B cell (primary cell): Measurements from ENCODE around the gene OPN5. TPM values are rescaled to one million over a fixed set of nuclear protein-coding genes. Genes with fewer than 3 reads are reported as not detected.

Experiments used
- ATAC-seq: fragments of 200-7000 bp; cut with Tn5 transposase; one replicate; pipeline ENCODE4 v1.10.0; 2021; ENCODE audit warnings: low read depth, mild to moderate bottlenecking, moderate number of reproducible peaks, moderate library complexity
- CTCF ChIA-PET: fragments of 350-600 bp; sonication (Branson Sonifier 250); formaldehyde crosslinking; loops from one replicate; lab custom pipeline; 2021; ENCODE audit warnings: antibody characterized with exemption, inconsistent platforms; lab: Charles Lee
- POLR2A ChIA-PET: fragments of 350-600 bp; sonication (Branson Sonifier 250); formaldehyde crosslinking; loops from one replicate; lab custom pipeline; 2021; ENCODE audit warnings: antibody characterized with exemption; lab: Charles Lee
- DNase-seq: peaks from one replicate; pipeline ENCODE4 v3.0.0; 2013
- H2AFZ ChIP-seq: 2 replicates; pipeline ENCODE4 v1.6.1; 2012; ENCODE audit warnings: mild to moderate bottlenecking, low read depth, low read length; ENCODE audit not compliant: insufficient read depth, poor library complexity, severe bottlenecking
- H3K27ac ChIP-seq, 2 donors: 1 replicate in 1 of 2; 2 replicates in 1 of 2; pipeline ENCODE4 v1.5.1; 2012 to 2013; ENCODE audit warnings: low read length in 2 of 2, mild to moderate bottlenecking in 2 of 2, moderate library complexity in 1 of 2
- H3K27me3 ChIP-seq, 4 experiments: fragments of 200-600 bp in 1 of 4; sonication (generic) in 1 of 4; replicated peaks in 1 of 4; 1 replicate in 2 of 4; 2 replicates in 2 of 4; pipeline versions ENCODE4 v1.6.1 to v1.7.0; 2013 to 2016; ENCODE audit warnings: low read length in 3 of 4, mild to moderate bottlenecking in 2 of 4, mixed read lengths in 1 of 4, moderate library complexity in 1 of 4; ENCODE audit not compliant: insufficient read depth in 4 of 4, control insufficient read depth in 3 of 4; ENCODE audit errors: control extremely low read depth in 1 of 4
- H3K36me3 ChIP-seq, 2 experiments: replicated peaks in 1 of 2; 1 replicate in 1 of 2; 2 replicates in 1 of 2; pipeline versions ENCODE4 v1.6.1 to v1.7.1; 2013; ENCODE audit warnings: low read length in 1 of 2; ENCODE audit not compliant: insufficient read depth in 2 of 2, control insufficient read depth in 1 of 2; ENCODE audit errors: control extremely low read depth in 1 of 2, extremely low read depth in 1 of 2
- H3K4me1 ChIP-seq, 2 donors: fragments of 200-600 bp in 1 of 2; sonication (generic) in 1 of 2; 1 replicate in 1 of 2; 2 replicates in 1 of 2; pipeline versions ENCODE4 v1.5.1 to v1.6.1; 2013 to 2017; ENCODE audit warnings: low read length in 2 of 2; ENCODE audit not compliant: control insufficient read depth in 2 of 2, insufficient read depth in 2 of 2
- H3K4me2 ChIP-seq: replicated peaks from 2 replicates; pipeline ENCODE3; 2012; ENCODE audit warnings: mild to moderate bottlenecking, low read depth, low read length; ENCODE audit not compliant: poor library complexity, severe bottlenecking
- H3K4me3 ChIP-seq, 5 experiments: fragments of 200-600 bp in 1 of 5; sonication (generic) in 1 of 5; 1 replicate in 3 of 5; 2 replicates in 2 of 5; pipeline versions ENCODE4 v1.5.1 to v1.7.0; 2011 to 2016; ENCODE audit warnings: low read length in 4 of 5, mild to moderate bottlenecking in 4 of 5, low read depth in 2 of 5, control low read depth in 1 of 5, moderate library complexity in 1 of 5; ENCODE audit not compliant: insufficient read depth in 1 of 5; ENCODE audit errors: control extremely low read depth in 1 of 5, extremely low read depth in 1 of 5
- H3K79me2 ChIP-seq: fragments of 200-600 bp; sonication (generic); one replicate; pipeline ENCODE4 v1.6.0; 2016; ENCODE audit warnings: low read length; ENCODE audit not compliant: control insufficient read depth, insufficient read depth
- H3K9ac ChIP-seq: fragments of 200-600 bp; sonication (generic); 2 replicates; pipeline ENCODE4 v1.6.1; 2017; ENCODE audit warnings: mild to moderate bottlenecking, low read length, moderate library complexity
- H3K9me3 ChIP-seq, 3 donors: one replicate each; pipeline versions ENCODE4 v1.6.1 to v1.7.1; 2013; ENCODE audit warnings: low read length in 2 of 3; ENCODE audit not compliant: control insufficient read depth in 2 of 3, insufficient read depth in 1 of 3; ENCODE audit errors: control extremely low read depth in 1 of 3
- H4K20me1 ChIP-seq: 2 replicates; pipeline ENCODE4 v1.6.0; 2012; ENCODE audit warnings: mild to moderate bottlenecking, low read length; ENCODE audit not compliant: insufficient read depth, control insufficient read depth, poor library complexity, severe bottlenecking
- H3K27ac Mint-ChIP-seq: one replicate; pipeline ENCODE4 v1.8.0; 2021; ENCODE audit warnings: mixed read lengths
- H3K27me3 Mint-ChIP-seq: one replicate; pipeline ENCODE4 v1.8.0; 2021; ENCODE audit warnings: mixed read lengths
- H3K4me1 Mint-ChIP-seq: one replicate; pipeline ENCODE4 v1.8.0; 2021; ENCODE audit warnings: mixed read lengths
- H3K4me3 Mint-ChIP-seq: one replicate; pipeline ENCODE4 v1.8.0; 2021; ENCODE audit warnings: mixed read lengths
- H3K9me3 Mint-ChIP-seq: one replicate; pipeline ENCODE4 v1.8.0; 2022; ENCODE audit warnings: mixed read lengths; ENCODE audit not compliant: insufficient read depth
- CTCF ChIP-seq: fragments of 200-600 bp; IDR thresholded peaks from one replicate; pipeline ENCODE4 v1.8.0; 2022; ENCODE audit warnings: antibody characterized with exemption, mild to moderate bottlenecking
- EZH2 ChIP-seq: IDR thresholded peaks from 2 replicates; pipeline ENCODE4 v1.6.1; 2012; ENCODE audit warnings: borderline replicate concordance, low read depth, mild to moderate bottlenecking, moderate library complexity, low read length; ENCODE audit not compliant: insufficient read depth, poor library complexity, severe bottlenecking
- WGBS: methylation state at CpG from one replicate; pipeline ENCODE4 v1.1.5; 2013; ENCODE audit warnings: missing lambda C conversion rate; ENCODE audit not compliant: insufficient coverage; 5-methylcytosine and 5-hydroxymethylcytosine counted together
- intact Hi-C: fragments of 100-400 bp; cut with micrococcal nuclease; formaldehyde crosslinking; loops from one replicate; pipeline ENCODE4 v1.10.0; 2022
- polyA plus RNA-seq: library from polyadenylated mRNA; depleted of rRNA; stranded (reverse); fragments of >200 nt; gene quantifications from 2 replicates; pipeline ENCODE4 v1.2.3, GENCODE V29; 2012
- total RNA-seq, 2 donors: library from RNA; stranded (reverse); fragments of 120-200 nt in 1 of 2; gene quantifications; 1 replicate in 1 of 2; 2 replicates in 1 of 2; pipeline versions ENCODE4 v1.2.3 to v1.2.4, GENCODE V29; 2013 to 2022

The OPN5 gene
- total and polyA plus RNA-seq, 2 donors (not counting 1 experiment from before 2014, with no cell fraction given), result not detected

- DNase-seq (no peak), ATAC-seq (no peak)
- H3K4me1 ChIP-seq, result peaks cover 0 to 4% of the 10 kb centered on the region in 2 donors
- no peak overlapping the region for H3K4me3 Mint-ChIP-seq
- H3K27me3 Mint-ChIP-seq, result peaks cover 20% of the 10 kb centered on the region
- H3K36me3 ChIP-seq, result no peaks in the 10 kb centered on the region
- no peak overlapping the region for H3K4me2 ChIP-seq
- no peak overlapping the region for H3K27ac ChIP-seq
- no peaks in the 10 kb centered on the region for H3K9me3 Mint-ChIP-seq
- peaks cover 0 to 12% (median 1%) of the 10 kb centered on the region in 4 experiments for H3K27me3 ChIP-seq
- peaks cover 4% of the 10 kb centered on the region for H3K4me1 Mint-ChIP-seq
- intact Hi-C loops, result no loop called here
- CTCF ChIA-PET, result interaction anchor here (0.6 to 1.8 kb wide), 3 partner anchors 9 to 48 kb away, joined by 3 to 7 read pairs (median 3); partner anchors contain the start of gene OPN5
- H4K20me1 ChIP-seq, result no peaks in the 10 kb centered on the region
- no peak for TF ChIP-seq EZH2
- TF ChIP-seq CTCF, result no peak
- no peak overlapping the region for H3K4me3 ChIP-seq
- no CpG with 5 or more reads among the region's 4 CpGs for WGBS
- no peak overlapping the region for H2AFZ ChIP-seq
- no peak overlapping the region for H3K9ac ChIP-seq
- no peaks in the 10 kb centered on the region for H3K79me2 ChIP-seq
- POLR2A ChIA-PET, result no interaction called here
- no peak overlapping the region for H3K27ac Mint-ChIP-seq
- no peaks in the 10 kb centered on the region for H3K9me3 ChIP-seq
Measured at GRCh38 chr6:47792216-47792733, 10.4 kb downstream of the OPN5 start.

- POLR2A ChIA-PET, result no interaction called here
- intact Hi-C loops, result no loop called here
Measured at GRCh38 chr6:47794577-47795135, 12.8 kb downstream of the OPN5 start.

More at GRCh38 chr6:47794577-47795135, 12.8 kb downstream of the OPN5 start:
- Histone ChIP-seq H3K36me3 (no peaks in the 10 kb centered on the region), H3K9me3 (no peaks in the 10 kb centered on the region), H3K9ac (no peak overlapping the region), H3K79me2 (no peaks in the 10 kb centered on the region), H3K27ac (no peak overlapping the region), H3K27me3 (no peaks in the 10 kb centered on the region), H3K4me1 (no peaks in the 10 kb centered on the region), H4K20me1 (no peaks in the 10 kb centered on the region), H3K4me2 (no peak overlapping the region), H2AFZ (no peak overlapping the region), H3K4me3 (no peak overlapping the region)
- DNase-seq, result no peak
- H3K9me3 Mint-ChIP-seq, result no peaks in the 10 kb centered on the region
- H3K4me1 Mint-ChIP-seq, result no peaks in the 10 kb centered on the region
- ATAC-seq, result no peak
- TF ChIP-seq CTCF (no peak), EZH2 (no peak)
- WGBS, result 84% methylated on average over 7 of the region's 8 CpGs
- CTCF ChIA-PET, result interaction anchor here (2.1 kb wide), 1 partner anchor 14 kb away, joined by 5 read pairs; the partner anchor contains the start of gene OPN5
- no peak overlapping the region for H3K27ac Mint-ChIP-seq
- H3K4me3 Mint-ChIP-seq, result no peak overlapping the region
- peaks cover 10% of the 10 kb centered on the region for H3K27me3 Mint-ChIP-seq
